SU-DHL-6 (cell line): ENCODE results near the gene MAP2K4.

Experiments used
- H2AFZ ChIP-seq: fragments of 200-600 bp; sonication (generic); 2 replicates; pipeline ENCODE4 v1.6.1; 2014; ENCODE audit warnings: low read depth, mild to moderate bottlenecking, moderate library complexity, mixed read lengths, antibody characterized with exemption, low read length; ENCODE audit not compliant: severe bottlenecking
- H3F3A ChIP-seq: fragments of 200-600 bp; shearing (Covaris generic); 2 replicates; pipeline ENCODE4 v1.6.0; 2016; ENCODE audit warnings: antibody characterized with exemption, mild to moderate bottlenecking; ENCODE audit not compliant: insufficient read depth
- H3K27ac ChIP-seq: fragments of 200-600 bp; sonication (generic); 2 replicates; pipeline ENCODE4 v1.5.1; 2016; ENCODE audit warnings: low read depth, mild to moderate bottlenecking, low read length, moderate library complexity, mixed read lengths
- H3K27me3 ChIP-seq: fragments of 200-600 bp; sonication (generic), shearing (Covaris generic); 2 replicates; pipeline ENCODE4 v1.6.0; 2014; ENCODE audit warnings: mild to moderate bottlenecking, low read length
- H3K36me3 ChIP-seq: fragments of 200-600 bp; sonication (generic); 2 replicates; pipeline ENCODE4 v1.6.1; 2014; ENCODE audit warnings: mild to moderate bottlenecking, low read length, mixed read lengths
- H3K4me2 ChIP-seq: fragments of 300-600, 200-600 bp; shearing (Covaris generic), sonication (generic); 2 replicates; pipeline ENCODE4 v1.6.0; 2014; ENCODE audit warnings: low read length, low read depth, mild to moderate bottlenecking; ENCODE audit not compliant: poor library complexity, severe bottlenecking
- H3K4me3 ChIP-seq: fragments of 200-600 bp; sonication (generic); 2 replicates; pipeline ENCODE4 v1.5.1; 2014; ENCODE audit warnings: antibody characterized with exemption, low read length, mild to moderate bottlenecking, mixed read lengths; ENCODE audit not compliant: insufficient read depth, poor library complexity, severe bottlenecking
- H3K79me2 ChIP-seq: fragments of 200-600 bp; sonication (generic); 2 replicates; pipeline ENCODE4 v1.6.1; 2014; ENCODE audit warnings: mild to moderate bottlenecking, low read length, moderate library complexity; ENCODE audit not compliant: insufficient read depth
- H3K9ac ChIP-seq: fragments of 200-600 bp; sonication (generic); 2 replicates; pipeline ENCODE4 v1.7.0; 2014; ENCODE audit warnings: mild to moderate bottlenecking, low read length
- H3K9me2 ChIP-seq: fragments of 200-600 bp; sonication (generic); replicated peaks from 2 replicates; pipeline ENCODE4 v1.6.1; 2014; ENCODE audit warnings: low read length; ENCODE audit not compliant: insufficient read depth
- H3K9me3 ChIP-seq: fragments of 200-600 bp; sonication (generic); 2 replicates; pipeline ENCODE4 v1.6.1; 2014; ENCODE audit warnings: low read length, mixed read lengths; ENCODE audit not compliant: insufficient read depth
- H4K20me1 ChIP-seq: fragments of 200-600 bp; sonication (generic); 2 replicates; pipeline ENCODE4 v1.6.1; 2014; ENCODE audit warnings: low read depth, mild to moderate bottlenecking, antibody characterized with exemption, low read length, moderate library complexity, mixed read lengths
- CTCF ChIP-seq: fragments of 200-600 bp; sonication (generic); IDR thresholded peaks from one replicate; pipeline ENCODE4 v1.5.1; 2017; ENCODE audit warnings: antibody characterized with exemption, mild to moderate bottlenecking, low read length, moderate library complexity; ENCODE audit not compliant: insufficient read depth, poor library complexity, severe bottlenecking
- EZH2phosphoT487 ChIP-seq: fragments of 200-600 bp; sonication (generic), shearing (Covaris generic); conservative IDR thresholded peaks from 2 replicates; pipeline ENCODE4 v1.6.1; 2018; ENCODE audit warnings: mild to moderate bottlenecking, antibody characterized with exemption, low read length, moderate library complexity, mixed read lengths

MAP2K4 gene

DNA sequence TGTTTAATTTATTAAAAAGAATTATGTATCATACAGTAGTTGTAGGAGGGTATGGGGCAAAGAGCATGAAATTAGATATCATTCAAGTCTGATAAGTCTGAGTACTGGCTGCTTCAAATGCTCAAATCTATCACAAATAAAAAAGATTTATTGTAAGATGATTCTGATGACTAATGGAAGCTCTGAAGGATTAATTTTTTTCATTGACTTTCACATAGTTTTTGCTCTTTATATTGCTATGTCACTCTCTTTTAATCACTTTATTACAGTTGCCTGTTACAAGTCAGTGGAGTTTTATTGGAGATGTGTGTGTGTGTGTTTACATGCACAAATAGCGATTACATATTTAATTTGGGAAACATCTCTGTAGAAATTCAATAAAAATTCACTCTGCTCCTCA is 15.0 kb downstream of the MAP2K4 start:
- Histone ChIP-seq H3K4me3 (no peak overlapping the region), H3K4me2 (no peak overlapping the region), H3K27me3 (no peaks in the 10 kb centered on the region), H4K20me1 (peaks cover 11% of the 10 kb centered on the region; the same call in 1 of the 2 replicates), H2AFZ (no peak overlapping the region), H3K36me3 (no peaks in the 10 kb centered on the region), H3K9me3 (no peaks in the 10 kb centered on the region), H3K9ac (no peak overlapping the region), H3F3A (no peaks in the 10 kb centered on the region), H3K79me2 (no peaks in the 10 kb centered on the region), H3K27ac (no peak overlapping the region), H3K9me2 (no peaks in the 10 kb centered on the region)
- TF ChIP-seq EZH2phosphoT487 (no peak), CTCF (no peak)

DNA sequence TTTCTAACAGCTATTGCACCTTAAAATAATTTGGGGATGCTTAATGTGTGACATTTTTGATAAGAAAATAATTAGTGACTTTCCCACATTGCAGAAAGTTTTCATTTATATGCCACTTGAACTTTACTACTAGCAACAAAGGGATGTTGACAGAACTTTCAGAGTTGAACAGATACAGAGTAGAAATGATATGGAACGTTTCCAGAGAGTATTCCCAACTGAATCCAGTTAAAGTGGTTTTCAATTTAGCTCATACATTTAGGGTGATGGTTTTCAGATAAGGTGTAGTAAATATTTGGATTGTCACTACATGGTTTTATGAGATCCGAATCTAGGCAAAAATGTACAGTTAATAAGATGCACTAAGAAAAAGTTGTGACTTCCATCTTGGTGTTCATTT is 17.3 kb downstream of the MAP2K4 start:
- no peak overlapping the region for H3K4me2 ChIP-seq
- no peaks in the 10 kb centered on the region for H4K20me1 ChIP-seq
- no peaks in the 10 kb centered on the region for H3K79me2 ChIP-seq
- H3K27ac ChIP-seq: no peak overlapping the region
- H3F3A ChIP-seq: no peaks in the 10 kb centered on the region
- no peak overlapping the region for H3K9ac ChIP-seq
- no peaks in the 10 kb centered on the region for H3K9me2 ChIP-seq
- no peak overlapping the region for H2AFZ ChIP-seq
- no peaks in the 10 kb centered on the region for H3K27me3 ChIP-seq
- H3K4me3 ChIP-seq: no peak overlapping the region
- H3K9me3 ChIP-seq: no peaks in the 10 kb centered on the region
- TF ChIP-seq EZH2phosphoT487: no peak
- no peak for TF ChIP-seq CTCF
- no peaks in the 10 kb centered on the region for H3K36me3 ChIP-seq

DNA sequence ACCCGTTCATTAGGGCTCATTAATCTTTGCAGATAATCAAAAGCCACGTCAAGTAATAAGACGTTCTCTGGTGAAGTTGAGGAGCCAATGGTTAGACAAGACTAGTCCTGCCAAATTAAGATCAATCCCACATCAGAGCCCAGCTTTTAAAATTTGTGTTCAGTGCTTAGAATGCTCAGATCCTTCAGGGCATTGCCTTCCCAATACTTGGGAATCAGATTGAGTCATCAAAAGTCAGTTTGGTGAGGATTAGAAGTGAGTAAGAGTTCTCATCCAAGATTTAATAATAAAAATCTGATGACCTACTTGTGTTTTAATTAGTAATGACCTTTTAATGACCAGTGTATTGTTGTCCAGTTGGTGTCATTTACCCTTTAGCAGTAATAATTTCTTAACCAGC is 19.8 kb downstream of the MAP2K4 start:
- no peak for TF ChIP-seq CTCF
- TF ChIP-seq EZH2phosphoT487: no peak
- Histone ChIP-seq H3K27me3 (no peaks in the 10 kb centered on the region), H3K9me3 (no peaks in the 10 kb centered on the region), H3K36me3 (no peaks in the 10 kb centered on the region), H3K4me3 (no peak overlapping the region), H3K9ac (no peak overlapping the region), H3F3A (no peaks in the 10 kb centered on the region), H3K4me2 (no peak overlapping the region), H3K79me2 (no peaks in the 10 kb centered on the region), H3K27ac (no peak overlapping the region), H2AFZ (no peak overlapping the region), H4K20me1 (no peaks in the 10 kb centered on the region), H3K9me2 (no peaks in the 10 kb centered on the region)

DNA sequence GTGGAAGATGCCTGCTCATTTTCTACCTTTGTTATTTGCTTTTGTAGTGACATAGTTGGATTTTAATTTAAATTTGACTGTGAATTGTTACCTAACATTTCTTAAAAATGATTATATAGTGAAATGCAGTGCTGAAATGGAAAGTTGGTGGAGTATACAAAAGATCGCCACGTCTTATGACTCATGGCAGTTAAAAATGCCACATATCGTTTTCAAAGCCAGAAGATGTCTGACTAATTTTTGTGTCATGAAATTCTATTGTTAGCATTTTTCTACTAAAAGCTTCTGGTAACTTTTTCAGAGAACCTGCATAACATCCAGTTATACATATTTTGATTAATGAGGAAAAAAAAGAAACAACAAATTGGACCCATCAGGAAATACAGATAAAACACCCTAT is 20.6 kb downstream of the MAP2K4 start:
- Histone ChIP-seq H3K4me2 (no peak overlapping the region), H3K27me3 (no peaks in the 10 kb centered on the region), H3K4me3 (no peak overlapping the region)

More for the DNA sequence above, 20.6 kb downstream of the MAP2K4 start:
- Histone ChIP-seq H3F3A (no peaks in the 10 kb centered on the region), H2AFZ (no peak overlapping the region), H3K27ac (no peak overlapping the region), H3K9me3 (no peaks in the 10 kb centered on the region), H3K9me2 (no peaks in the 10 kb centered on the region), H3K9ac (no peak overlapping the region), H3K79me2 (no peaks in the 10 kb centered on the region), H3K36me3 (no peaks in the 10 kb centered on the region), H4K20me1 (no peaks in the 10 kb centered on the region; the same call in 1 of the 2 replicates)
- TF ChIP-seq CTCF (no peak), EZH2phosphoT487 (no peak)
